C4-2B (cell line): ENCODE data around the gene SPTBN5.

Experiments
- H3K27ac ChIP-seq: fragments of 450-650 bp; 2 replicates; pipeline ENCODE4 v1.5.1; 2017
- ZFX ChIP-seq: fragments of 450-650 bp; IDR thresholded peaks from 2 replicates; pipeline ENCODE4 v1.6.1; 2017
- TF ChIP-seq, protein P1 (sequence below): fragments of 450-650 bp; conservative IDR thresholded peaks from 2 replicates; pipeline ENCODE4 v1.5.1; 2017; ENCODE audit warnings: mild to moderate bottlenecking

Gene SPTBN5

GRCh38 chr15:41812820-41813375 is 81.0 kb downstream of the SPTBN5 start:
- TF ChIP-seq, protein P1, sequence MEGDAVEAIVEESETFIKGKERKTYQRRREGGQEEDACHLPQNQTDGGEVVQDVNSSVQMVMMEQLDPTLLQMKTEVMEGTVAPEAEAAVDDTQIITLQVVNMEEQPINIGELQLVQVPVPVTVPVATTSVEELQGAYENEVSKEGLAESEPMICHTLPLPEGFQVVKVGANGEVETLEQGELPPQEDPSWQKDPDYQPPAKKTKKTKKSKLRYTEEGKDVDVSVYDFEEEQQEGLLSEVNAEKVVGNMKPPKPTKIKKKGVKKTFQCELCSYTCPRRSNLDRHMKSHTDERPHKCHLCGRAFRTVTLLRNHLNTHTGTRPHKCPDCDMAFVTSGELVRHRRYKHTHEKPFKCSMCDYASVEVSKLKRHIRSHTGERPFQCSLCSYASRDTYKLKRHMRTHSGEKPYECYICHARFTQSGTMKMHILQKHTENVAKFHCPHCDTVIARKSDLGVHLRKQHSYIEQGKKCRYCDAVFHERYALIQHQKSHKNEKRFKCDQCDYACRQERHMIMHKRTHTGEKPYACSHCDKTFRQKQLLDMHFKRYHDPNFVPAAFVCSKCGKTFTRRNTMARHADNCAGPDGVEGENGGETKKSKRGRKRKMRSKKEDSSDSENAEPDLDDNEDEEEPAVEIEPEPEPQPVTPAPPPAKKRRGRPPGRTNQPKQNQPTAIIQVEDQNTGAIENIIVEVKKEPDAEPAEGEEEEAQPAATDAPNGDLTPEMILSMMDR = no peak
- no peak for TF ChIP-seq ZFX
- H3K27ac ChIP-seq = no peak overlapping the region

- H3K27ac ChIP-seq = no peak overlapping the region
- TF ChIP-seq ZFX = no peak
- TF ChIP-seq, protein P1 = peak; percentile 90
Measured at GRCh38 chr15:41811432-41812195, 82.2 kb downstream of the SPTBN5 start.

- H3K27ac ChIP-seq = no peak overlapping the region
Measured at GRCh38 chr15:41810651-41811431, 83.0 kb downstream of the SPTBN5 start.

DNA sequence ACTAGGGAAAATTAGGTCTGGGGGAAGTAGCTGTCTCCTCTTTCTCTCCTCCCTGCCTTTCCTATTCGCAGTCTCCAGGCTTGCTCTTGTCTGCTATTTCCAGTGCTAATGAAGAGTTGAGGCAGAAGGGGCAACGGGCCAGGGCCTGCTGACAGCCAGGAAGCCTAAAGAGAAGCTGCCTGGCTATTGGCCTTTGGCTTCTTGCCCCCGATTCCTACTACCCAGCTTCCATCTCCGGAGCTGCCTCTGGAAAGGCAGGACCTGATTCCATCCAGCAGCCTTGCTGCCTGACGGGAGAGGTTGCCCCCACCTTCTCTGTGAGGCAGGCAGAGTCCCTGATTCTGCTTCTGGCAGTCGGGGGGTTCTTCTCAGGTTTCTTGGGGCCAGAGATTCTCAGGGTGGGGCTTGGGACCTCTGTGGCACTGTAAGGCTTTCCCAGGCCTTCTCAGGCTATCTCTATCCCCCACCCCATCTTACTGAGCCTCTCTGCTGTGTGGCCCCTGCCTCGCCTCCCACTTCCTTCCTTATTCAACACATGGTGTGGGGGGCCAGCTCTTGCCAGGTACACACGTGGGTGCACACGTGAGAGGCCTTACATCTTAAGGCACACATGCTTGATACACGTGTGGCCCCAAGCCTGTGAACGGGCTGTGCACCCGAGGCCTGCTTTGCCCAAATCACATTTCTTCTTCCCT is 84.2 kb downstream of the SPTBN5 start:
- no peak overlapping the region for H3K27ac ChIP-seq
- TF ChIP-seq ZFX = no peak
- TF ChIP-seq, protein P1 = no peak

More at GRCh38 chr15:41810651-41811431, 83.0 kb downstream of the SPTBN5 start:
- TF ChIP-seq, protein P1 = no peak
- no peak for TF ChIP-seq ZFX

DNA sequence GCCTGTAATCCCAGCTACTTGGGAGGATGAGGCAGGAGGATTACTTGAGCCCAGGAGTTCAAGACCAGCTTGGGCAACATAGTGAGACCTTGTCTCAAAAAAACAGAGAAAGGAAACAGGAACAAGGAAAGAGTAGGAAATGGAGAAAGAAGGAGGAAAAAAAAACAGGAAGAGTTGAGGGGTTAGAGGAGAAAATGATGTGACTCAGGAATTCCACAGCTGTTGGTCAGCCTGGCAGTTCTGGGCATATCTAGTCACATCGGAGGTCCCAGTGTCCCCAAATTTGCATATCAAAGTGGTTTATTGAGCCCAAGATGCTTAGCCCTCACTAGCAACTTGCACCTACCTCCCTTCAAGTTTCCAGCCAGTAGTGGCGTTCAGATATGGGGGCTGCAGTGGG is 84.7 kb downstream of the SPTBN5 start:
- TF ChIP-seq, protein P1 = no peak
- TF ChIP-seq ZFX = no peak
- no peak overlapping the region for H3K27ac ChIP-seq

GRCh38 chr15:41806291-41807181 is 87.3 kb downstream of the SPTBN5 start:
- no peak for TF ChIP-seq ZFX
- TF ChIP-seq, protein P1 = no peak
- H3K27ac ChIP-seq = no peak overlapping the region
